Osteoblast (primary cell): ENCODE measurements around the gene TNFAIP3. TPM values are rescaled to one million over a fixed set of nuclear protein-coding genes. Genes with fewer than 3 reads are reported as not detected.

Experiments
- DNase-seq: peaks from one replicate; pipeline ENCODE4 v3.0.0; 2011; ENCODE audit warnings: low spot score, mixed read lengths; ENCODE audit not compliant: insufficient read length; ENCODE audit errors: missing footprints
- H2AFZ ChIP-seq: 2 replicates; pipeline ENCODE4 v1.6.0; 2011; ENCODE audit warnings: mild to moderate bottlenecking, low read length
- H3K27ac ChIP-seq: 2 replicates; pipeline ENCODE4 v1.5.1; 2011; ENCODE audit warnings: mild to moderate bottlenecking, low read depth, low read length, moderate library complexity
- H3K27me3 ChIP-seq: 2 replicates; pipeline ENCODE4 v1.6.0; 2012; ENCODE audit warnings: mild to moderate bottlenecking, control low read depth, inconsistent platforms, low read length, moderate library complexity; ENCODE audit not compliant: insufficient read depth
- H3K36me3 ChIP-seq: 2 replicates; pipeline ENCODE4 v1.5.1; 2011; ENCODE audit warnings: mild to moderate bottlenecking, low read length, control low read depth, moderate library complexity; ENCODE audit not compliant: insufficient read depth
- H3K4me1 ChIP-seq: 2 replicates; pipeline ENCODE4 v1.5.1; 2011; ENCODE audit warnings: mild to moderate bottlenecking, low read length, control low read depth, moderate library complexity; ENCODE audit not compliant: insufficient read depth
- H3K4me2 ChIP-seq: 2 replicates; pipeline ENCODE4 v1.6.0; 2011; ENCODE audit warnings: mild to moderate bottlenecking, low read length; ENCODE audit not compliant: insufficient read depth
- H3K4me3 ChIP-seq: fragments of 200-600 bp; sonication (generic); 3 replicates; pipeline ENCODE4 v1.5.1; 2012; ENCODE audit warnings: mild to moderate bottlenecking, low read length, inconsistent platforms; ENCODE audit not compliant: insufficient read depth
- H3K79me2 ChIP-seq: 2 replicates; pipeline ENCODE4 v1.6.0; 2012; ENCODE audit warnings: mild to moderate bottlenecking, low read length, control low read depth, inconsistent platforms; ENCODE audit not compliant: insufficient read depth
- H3K9me3 ChIP-seq: 2 replicates; pipeline ENCODE4 v1.5.1; 2011; ENCODE audit warnings: low read depth, low read length, control low read depth
- H4K20me1 ChIP-seq: 2 replicates; pipeline ENCODE4 v1.6.0; 2012; ENCODE audit warnings: mild to moderate bottlenecking, low read length, control low read depth; ENCODE audit not compliant: insufficient read depth
- total RNA-seq: library from RNA; depleted of rRNA; stranded (reverse); fragments of >200 nt; gene quantifications from 2 replicates; pipeline ENCODE4 v1.2.3, GENCODE V29; 2012
- TF ChIP-seq, protein P1 (sequence below): IDR thresholded peaks from 2 replicates; pipeline ENCODE4 v1.5.1; 2011; ENCODE audit warnings: mild to moderate bottlenecking, low read depth, low read length, moderate library complexity; ENCODE audit errors: extremely low read depth

The TNFAIP3 gene
- total RNA-seq, 1 donor = 10.5 TPM

DNA sequence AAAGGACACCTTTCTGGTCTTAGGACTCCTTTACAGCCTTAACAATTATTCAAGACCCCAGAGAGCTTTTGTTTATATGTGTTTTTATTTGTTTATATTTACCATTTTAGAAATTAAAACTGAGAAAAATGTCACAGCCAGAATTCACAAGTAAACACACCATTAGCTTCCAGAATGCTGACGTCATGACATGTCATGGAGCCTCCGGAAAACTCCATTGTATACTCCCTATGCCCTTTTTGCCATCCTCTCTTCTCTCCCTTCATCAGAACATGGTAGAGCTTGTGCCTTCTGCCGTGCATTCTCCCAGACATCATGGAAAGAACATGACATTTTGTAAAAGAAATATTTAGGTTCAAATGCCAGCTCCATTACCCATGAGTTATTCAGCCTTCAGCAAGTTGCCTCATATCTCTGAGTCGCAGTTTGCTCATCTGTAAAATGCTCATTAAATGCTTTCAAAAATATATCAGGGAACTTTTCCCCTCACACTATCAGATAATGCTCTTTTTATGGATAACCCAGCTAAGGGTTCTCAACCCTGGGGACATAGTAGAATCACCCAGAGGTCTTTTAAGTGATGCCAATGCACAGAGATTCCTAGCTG, 27.8 kb downstream of the TNFAIP3 start:
- TF ChIP-seq, protein P1, sequence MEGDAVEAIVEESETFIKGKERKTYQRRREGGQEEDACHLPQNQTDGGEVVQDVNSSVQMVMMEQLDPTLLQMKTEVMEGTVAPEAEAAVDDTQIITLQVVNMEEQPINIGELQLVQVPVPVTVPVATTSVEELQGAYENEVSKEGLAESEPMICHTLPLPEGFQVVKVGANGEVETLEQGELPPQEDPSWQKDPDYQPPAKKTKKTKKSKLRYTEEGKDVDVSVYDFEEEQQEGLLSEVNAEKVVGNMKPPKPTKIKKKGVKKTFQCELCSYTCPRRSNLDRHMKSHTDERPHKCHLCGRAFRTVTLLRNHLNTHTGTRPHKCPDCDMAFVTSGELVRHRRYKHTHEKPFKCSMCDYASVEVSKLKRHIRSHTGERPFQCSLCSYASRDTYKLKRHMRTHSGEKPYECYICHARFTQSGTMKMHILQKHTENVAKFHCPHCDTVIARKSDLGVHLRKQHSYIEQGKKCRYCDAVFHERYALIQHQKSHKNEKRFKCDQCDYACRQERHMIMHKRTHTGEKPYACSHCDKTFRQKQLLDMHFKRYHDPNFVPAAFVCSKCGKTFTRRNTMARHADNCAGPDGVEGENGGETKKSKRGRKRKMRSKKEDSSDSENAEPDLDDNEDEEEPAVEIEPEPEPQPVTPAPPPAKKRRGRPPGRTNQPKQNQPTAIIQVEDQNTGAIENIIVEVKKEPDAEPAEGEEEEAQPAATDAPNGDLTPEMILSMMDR = no peak
- Histone ChIP-seq H3K9me3 (no peaks in the 10 kb centered on the region), H4K20me1 (no peaks in the 10 kb centered on the region), H3K4me2 (peak overlapping the region; percentile 41), H3K27me3 (no peaks in the 10 kb centered on the region), H3K36me3 (no peaks in the 10 kb centered on the region), H3K27ac (peak overlapping the region; percentile 83), H3K79me2 (no peaks in the 10 kb centered on the region), H2AFZ (no peak overlapping the region), H3K4me3 (no peak overlapping the region), H3K4me1 (peaks cover 49% of the 10 kb centered on the region)
- DNase-seq = no peak

DNA sequence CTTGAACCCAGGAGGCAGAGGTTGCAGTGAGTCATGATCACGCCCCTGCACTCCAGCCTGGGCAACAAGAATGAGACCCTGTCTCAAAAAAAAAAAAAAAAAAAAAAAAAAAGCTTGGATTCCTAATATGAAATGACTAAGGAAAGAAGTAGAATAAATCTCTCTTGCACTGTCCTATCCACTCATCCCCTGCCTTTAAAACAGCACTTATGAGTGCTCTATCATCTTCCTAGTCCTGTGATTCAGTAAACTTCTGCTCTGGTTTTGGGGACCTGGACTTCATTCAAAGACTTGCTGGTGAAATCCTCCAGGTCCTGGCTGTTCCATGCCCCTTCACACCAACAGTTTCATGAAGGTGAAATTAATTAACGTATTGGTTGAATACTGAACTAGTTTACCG, 29.6 kb downstream of the TNFAIP3 start:
- no peak for DNase-seq
- no peaks in the 10 kb centered on the region for H3K9me3 ChIP-seq
- no peaks in the 10 kb centered on the region for H3K79me2 ChIP-seq
- no peaks in the 10 kb centered on the region for H3K27me3 ChIP-seq
- TF ChIP-seq, protein P1 = no peak
- no peak overlapping the region for H3K4me3 ChIP-seq
- H3K4me1 ChIP-seq = peaks cover 45% of the 10 kb centered on the region
- no peaks in the 10 kb centered on the region for H4K20me1 ChIP-seq
- H3K36me3 ChIP-seq = no peaks in the 10 kb centered on the region
- no peak overlapping the region for H3K27ac ChIP-seq
- H3K4me2 ChIP-seq = no peak overlapping the region
- no peak overlapping the region for H2AFZ ChIP-seq

DNA sequence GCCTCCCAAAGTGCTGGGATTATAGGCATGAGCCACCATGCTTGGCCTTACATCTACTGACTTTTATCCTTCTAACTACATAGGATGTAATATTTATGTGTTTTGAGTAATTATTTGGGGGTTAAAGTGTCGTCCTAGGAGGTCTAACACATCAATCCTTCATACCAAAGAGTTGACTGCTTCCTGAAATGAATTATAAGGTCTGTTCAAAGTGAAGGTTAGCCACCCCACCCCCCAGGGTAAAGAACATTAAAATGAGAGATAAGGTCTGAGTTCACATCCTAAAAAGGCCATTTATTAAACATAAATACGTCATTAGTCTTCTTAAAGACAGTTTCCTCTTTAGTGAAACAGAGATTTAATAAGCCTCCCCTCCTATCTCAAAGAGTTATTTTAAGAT, 33.8 kb downstream of the TNFAIP3 start:
- no peaks in the 10 kb centered on the region for H3K9me3 ChIP-seq
- no peaks in the 10 kb centered on the region for H3K79me2 ChIP-seq
- H3K36me3 ChIP-seq = no peaks in the 10 kb centered on the region
- no peak for DNase-seq
- H3K4me2 ChIP-seq = no peak overlapping the region
- TF ChIP-seq, protein P1 = no peak
- H4K20me1 ChIP-seq = no peaks in the 10 kb centered on the region
- H3K4me3 ChIP-seq = no peak overlapping the region
- H3K27me3 ChIP-seq = no peaks in the 10 kb centered on the region
- peaks cover 25% of the 10 kb centered on the region for H3K4me1 ChIP-seq
- no peak overlapping the region for H3K27ac ChIP-seq
- no peak overlapping the region for H2AFZ ChIP-seq

DNA sequence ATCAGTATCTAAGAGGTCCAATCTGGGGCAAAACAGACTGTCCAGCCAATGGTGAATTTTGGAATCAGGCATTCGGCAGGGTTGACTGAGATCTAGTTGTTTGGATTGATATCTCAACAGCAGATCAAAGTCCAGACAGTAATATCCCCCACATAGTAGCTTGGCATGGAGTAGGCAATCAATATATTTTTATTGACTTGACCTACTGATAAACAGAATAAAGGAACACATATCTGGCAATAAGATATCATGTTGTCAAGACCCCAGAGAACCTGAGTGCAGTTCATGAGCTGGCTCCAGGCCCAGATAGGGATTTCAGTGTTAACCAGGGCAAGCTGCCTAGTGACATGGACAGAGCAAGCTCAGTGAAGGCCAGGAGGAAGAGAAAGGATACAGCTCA, 34.4 kb downstream of the TNFAIP3 start:
- TF ChIP-seq, protein P1 = no peak
- Histone ChIP-seq H3K27me3 (no peaks in the 10 kb centered on the region), H3K9me3 (no peaks in the 10 kb centered on the region), H3K4me1 (peaks cover 19% of the 10 kb centered on the region), H3K4me2 (no peak overlapping the region), H4K20me1 (no peaks in the 10 kb centered on the region), H2AFZ (no peak overlapping the region), H3K36me3 (no peaks in the 10 kb centered on the region), H3K27ac (no peak overlapping the region), H3K79me2 (no peaks in the 10 kb centered on the region), H3K4me3 (no peak overlapping the region)
- DNase-seq = no peak
